Measurements from ENCODE around the gene MOCS3. TPM values are rescaled to one million over a fixed set of nuclear protein-coding genes. Genes with fewer than 3 reads are reported as not detected.

The MOCS3 gene
- total RNA-seq, 2 experiments from 2014 or later: 2.7 to 3.0 TPM

DNA sequence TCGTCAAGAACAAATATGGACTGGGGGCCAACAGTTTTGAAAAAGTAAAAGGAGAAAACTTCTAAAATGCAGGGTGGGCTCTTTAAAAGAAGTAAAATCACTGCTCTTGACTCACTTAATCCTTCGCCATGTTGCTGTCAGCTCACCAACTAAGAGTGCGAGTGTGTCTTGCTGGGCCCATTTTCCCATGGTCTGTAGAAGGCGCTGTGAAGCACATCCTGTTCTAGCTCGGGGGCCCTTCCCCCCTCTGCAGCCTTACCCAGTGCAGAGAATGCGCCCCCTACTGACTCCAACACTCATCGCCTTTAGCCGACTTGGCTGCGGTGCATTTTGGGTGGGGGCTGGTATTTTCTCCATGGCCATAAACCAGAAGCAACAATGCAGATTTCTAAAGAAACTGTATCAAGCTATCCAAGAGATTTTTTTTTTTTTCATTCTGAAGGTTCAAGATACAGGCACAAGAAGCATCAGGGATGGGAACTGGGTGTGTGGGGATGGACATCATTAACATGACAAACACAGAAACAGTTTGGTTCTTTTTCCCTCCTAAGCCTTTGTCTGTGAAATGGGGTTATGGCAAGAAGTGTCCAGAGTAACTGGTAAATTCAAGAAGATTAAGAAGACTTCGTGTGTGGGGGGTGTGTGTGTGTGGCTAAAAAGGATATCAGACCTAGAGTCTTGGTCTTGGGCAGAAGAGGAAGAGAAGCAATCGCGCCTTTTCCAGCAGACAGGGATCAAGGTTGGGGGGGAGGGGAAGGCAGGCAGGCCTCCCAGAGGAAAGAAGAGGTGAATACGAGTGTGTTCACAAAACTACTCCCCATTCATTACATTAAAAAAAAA, 29.1 kb upstream of the MOCS3 start:
- TF ChIP-seq, protein P1, sequence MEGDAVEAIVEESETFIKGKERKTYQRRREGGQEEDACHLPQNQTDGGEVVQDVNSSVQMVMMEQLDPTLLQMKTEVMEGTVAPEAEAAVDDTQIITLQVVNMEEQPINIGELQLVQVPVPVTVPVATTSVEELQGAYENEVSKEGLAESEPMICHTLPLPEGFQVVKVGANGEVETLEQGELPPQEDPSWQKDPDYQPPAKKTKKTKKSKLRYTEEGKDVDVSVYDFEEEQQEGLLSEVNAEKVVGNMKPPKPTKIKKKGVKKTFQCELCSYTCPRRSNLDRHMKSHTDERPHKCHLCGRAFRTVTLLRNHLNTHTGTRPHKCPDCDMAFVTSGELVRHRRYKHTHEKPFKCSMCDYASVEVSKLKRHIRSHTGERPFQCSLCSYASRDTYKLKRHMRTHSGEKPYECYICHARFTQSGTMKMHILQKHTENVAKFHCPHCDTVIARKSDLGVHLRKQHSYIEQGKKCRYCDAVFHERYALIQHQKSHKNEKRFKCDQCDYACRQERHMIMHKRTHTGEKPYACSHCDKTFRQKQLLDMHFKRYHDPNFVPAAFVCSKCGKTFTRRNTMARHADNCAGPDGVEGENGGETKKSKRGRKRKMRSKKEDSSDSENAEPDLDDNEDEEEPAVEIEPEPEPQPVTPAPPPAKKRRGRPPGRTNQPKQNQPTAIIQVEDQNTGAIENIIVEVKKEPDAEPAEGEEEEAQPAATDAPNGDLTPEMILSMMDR (IDR thresholded peaks at IDR 0.05): peak; percentile 90
- H3K4me1 Mint-ChIP-seq (ENCODE audit: low read depth): peaks cover 69% of the 10 kb centered on the region
- Histone ChIP-seq H3K27me3 (ENCODE audit: control insufficient read depth in 1 of 2, insufficient read depth in 2 of 2, low read length in 2 of 2) (no peaks in the 10 kb centered on the region), H3K27ac (ENCODE audit: low read depth in 1 of 2, low read length in 2 of 2) (peak overlapping the region; percentile 2 to 37), H3K4me3 (ENCODE audit: low read length) (peak overlapping the region; percentile 66), H3K4me1 (ENCODE audit: insufficient read depth, low read length) (peaks cover 37% of the 10 kb centered on the region), H3K9me3 (ENCODE audit: control insufficient read depth in 1 of 2, insufficient read depth in 1 of 2, low read length in 2 of 2) (no peaks in the 10 kb centered on the region), H3K36me3 (ENCODE audit: insufficient read depth, low read length) (peaks cover 20% of the 10 kb centered on the region)
- H3K27me3 Mint-ChIP-seq: no peaks in the 10 kb centered on the region
- ChIA-PET CTCF (interaction anchor here (0.5 to 4.2 kb wide), 34 partner anchors 8 to 240 kb away, joined by 3 to 65 read pairs (median 4); partner anchors contain the start of genes BCAS4, DPM1 and MOCS3), POLR2A (interaction anchor here (0.5 to 7.9 kb wide), 16 partner anchors 11 to 807 kb away, joined by 3 to 157 read pairs (median 4); partner anchors contain the start of genes BCAS4, DPM1, MOCS3 and PARD6B)
- intact Hi-C loops (cut with DNase I, micrococcal nuclease): loop anchor here (1.0 to 10.0 kb wide), 8 partner anchors 14 to 1215 kb away; partner anchors contain the start of genes PTPN1 (in 2 of the 2), B4GALT5 (in 1 of the 2), CEBPB (in 1 of the 2) and UBE2V1 (in 1 of the 2)
- ATAC-seq (ENCODE audit: poor library complexity) (peak; percentile 76), DNase-seq (peak; percentile 76 to 97 (median 90))
- H3K9me3 Mint-ChIP-seq: no peaks in the 10 kb centered on the region
- peak overlapping the region; percentile 93 for H3K4me3 Mint-ChIP-seq
- H3K36me3 Mint-ChIP-seq (ENCODE audit: low read depth): peaks cover 79% of the 10 kb centered on the region
- H3K27ac Mint-ChIP-seq: peak overlapping the region; percentile 98

DNA sequence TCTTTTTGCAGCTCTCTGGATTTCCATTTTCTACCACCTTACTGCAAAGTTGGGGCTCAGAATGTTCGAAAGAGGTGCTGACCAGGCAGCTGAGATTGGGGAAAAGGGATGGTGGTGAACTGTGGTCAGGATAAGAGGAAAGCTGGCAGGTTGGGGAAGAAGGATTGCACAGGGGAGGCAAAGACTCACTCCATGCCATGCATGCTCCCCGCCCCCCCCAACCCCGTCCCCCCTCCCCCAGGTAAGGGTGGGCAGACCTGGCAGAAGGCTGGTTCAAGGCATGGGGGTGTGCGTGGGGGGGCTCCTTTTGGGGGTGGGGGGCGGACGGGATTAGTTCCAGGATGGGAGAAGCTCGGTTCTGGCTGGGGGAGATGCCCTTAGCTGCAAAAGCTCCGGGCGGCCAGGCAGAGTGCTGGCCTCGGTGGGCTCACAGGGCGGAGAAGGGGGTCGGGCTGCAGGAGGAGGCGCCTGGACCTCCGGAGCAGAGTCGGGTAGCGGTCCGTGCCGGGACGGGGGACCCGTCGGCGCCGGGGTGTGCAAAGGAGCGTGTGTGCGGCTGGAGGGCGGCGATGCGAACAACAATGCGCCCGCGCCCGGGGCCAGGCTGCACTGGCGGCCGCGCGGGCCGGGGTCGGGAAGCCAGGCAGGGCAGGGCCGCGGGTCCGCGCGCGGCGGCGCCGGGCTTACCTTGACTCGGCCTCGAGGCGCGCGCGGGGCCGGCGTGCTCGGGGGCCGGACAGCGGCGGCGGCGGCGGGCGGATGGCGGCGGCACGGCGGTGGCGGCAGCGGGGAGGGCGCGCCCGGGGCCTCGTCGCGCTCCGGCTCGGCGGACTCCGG, 28.3 kb upstream of the MOCS3 start:
- ATAC-seq (ENCODE audit: poor library complexity): no peak
- POLR2A ChIA-PET: interaction anchor here (0.6 to 7.9 kb wide), 19 partner anchors 10 to 994 kb away, joined by 3 to 157 read pairs (median 6); partner anchors contain the start of genes BCAS4, DPM1, MOCS3 and PARD6B
- H3K4me1 Mint-ChIP-seq (ENCODE audit: low read depth): peaks cover 61% of the 10 kb centered on the region

More for the DNA sequence above, 28.3 kb upstream of the MOCS3 start:
- Mint-ChIP-seq H3K27me3 (no peaks in the 10 kb centered on the region), H3K36me3 (ENCODE audit: low read depth) (peaks cover 77% of the 10 kb centered on the region), H3K9me3 (no peaks in the 10 kb centered on the region), H3K27ac (peak overlapping the region; percentile 98), H3K4me3 (peak overlapping the region; percentile 93)
- CTCF ChIA-PET: interaction anchor here (0.6 to 4.2 kb wide), 26 partner anchors 7 to 198 kb away, joined by 3 to 65 read pairs (median 8); partner anchors contain the start of genes BCAS4, DPM1 and MOCS3
- Histone ChIP-seq H3K36me3 (ENCODE audit: insufficient read depth, low read length) (peaks cover 26% of the 10 kb centered on the region), H3K9me3 (ENCODE audit: control insufficient read depth in 1 of 2, insufficient read depth in 1 of 2, low read length in 2 of 2) (no peaks in the 10 kb centered on the region), H3K27ac (ENCODE audit: low read depth in 1 of 2, low read length in 2 of 2) (peak overlapping the region in 1 of 2 donors; percentile 100), H3K27me3 (ENCODE audit: control insufficient read depth in 1 of 2, insufficient read depth in 2 of 2, low read length in 2 of 2) (no peaks in the 10 kb centered on the region), H3K4me1 (ENCODE audit: insufficient read depth, low read length) (peaks cover 34% of the 10 kb centered on the region), H3K4me3 (ENCODE audit: low read length) (peak overlapping the region; percentile 71)
- TF ChIP-seq, protein P1 (IDR thresholded peaks at IDR 0.05): no peak
- intact Hi-C loops (cut with DNase I, micrococcal nuclease): loop anchor here in 1 of 2 experiments (10.0 kb wide), 4 partner anchors 416 to 1216 kb away; partner anchors contain the start of genes B4GALT5, CEBPB, PTPN1 and UBE2V1
- peak in 10 of 14 experiments; percentile 9 to 46 (median 19) for DNase-seq
